Measurements from ENCODE around the gene CFAP52.

Gene CFAP52

DNA sequence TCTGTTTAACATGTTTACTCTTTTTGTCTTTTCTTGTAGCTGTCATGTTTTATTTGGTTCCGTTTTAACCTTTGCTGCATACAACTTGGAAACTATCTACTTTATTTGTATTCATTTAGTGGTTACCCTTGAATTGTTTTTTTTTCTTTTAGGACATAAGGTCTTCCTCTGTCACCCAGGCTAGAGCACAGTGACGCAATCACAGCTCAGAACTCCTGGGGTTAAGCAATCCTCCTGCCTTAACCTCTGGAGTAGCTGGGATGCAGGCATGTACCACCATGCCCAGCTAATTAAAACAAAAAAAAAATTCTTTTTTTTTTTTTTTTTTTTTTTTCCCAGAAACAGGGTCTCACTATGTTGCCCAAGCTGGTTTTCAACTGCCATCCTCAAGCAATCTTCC lies 39.0 kb downstream of the CFAP52 start:
- TF ChIP-seq TAF1 (IDR thresholded peaks at IDR 0.05; ENCODE audit: borderline replicate concordance, insufficient read depth, low read length) (no peak), POLR2AphosphoS5 (IDR thresholded peaks at IDR 0.05; ENCODE audit: low read depth, low read length) (no peak), REST (IDR thresholded peaks at IDR 0.05; ENCODE audit: insufficient read depth in 1 of 2, low read depth in 2 of 2, low read length in 2 of 2) (no peak), SIN3A (IDR thresholded peaks at IDR 0.05; ENCODE audit: borderline replicate concordance, insufficient read depth, low read length) (no peak), FOXP2 (optimal IDR thresholded peaks at IDR 0.05; ENCODE audit: borderline replicate concordance, extremely low read depth, extremely low read length, insufficient read depth) (no peak)

GRCh38 chr17:9622961-9623360 lies 46.5 kb downstream of the CFAP52 start:
- TF ChIP-seq TAF1 (IDR thresholded peaks at IDR 0.05; ENCODE audit: borderline replicate concordance, insufficient read depth, low read length) (no peak), FOXP2 (optimal IDR thresholded peaks at IDR 0.05; ENCODE audit: borderline replicate concordance, extremely low read depth, extremely low read length, insufficient read depth) (no peak), SIN3A (IDR thresholded peaks at IDR 0.05; ENCODE audit: borderline replicate concordance, insufficient read depth, low read length) (no peak), REST (IDR thresholded peaks at IDR 0.05; ENCODE audit: insufficient read depth in 1 of 2, low read depth in 2 of 2, low read length in 2 of 2) (no peak), POLR2AphosphoS5 (IDR thresholded peaks at IDR 0.05; ENCODE audit: low read depth, low read length) (no peak)

DNA sequence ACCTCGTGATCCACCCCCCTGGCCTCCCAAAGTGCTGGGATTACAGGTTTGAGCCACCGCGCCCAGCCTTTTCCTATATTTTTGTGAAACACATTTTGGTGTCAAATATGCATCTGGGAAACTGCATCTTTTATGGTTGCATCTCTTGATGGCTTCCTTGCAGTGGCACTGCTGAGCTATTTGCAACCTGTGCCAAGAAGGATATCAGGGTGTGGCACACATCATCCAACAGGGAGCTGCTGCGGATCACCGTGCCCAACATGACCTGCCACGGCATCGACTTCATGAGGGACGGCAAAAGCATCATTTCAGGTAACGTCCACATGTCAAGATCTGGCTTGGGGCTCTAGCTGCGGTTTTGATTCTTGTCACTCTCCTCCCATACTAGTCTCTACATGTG lies 52.1 kb downstream of the CFAP52 start:
- TF ChIP-seq REST (IDR thresholded peaks at IDR 0.05; ENCODE audit: insufficient read depth in 1 of 2, low read depth in 2 of 2, low read length in 2 of 2) (no peak), POLR2AphosphoS5 (IDR thresholded peaks at IDR 0.05; ENCODE audit: low read depth, low read length) (no peak), TAF1 (IDR thresholded peaks at IDR 0.05; ENCODE audit: borderline replicate concordance, insufficient read depth, low read length) (no peak), SIN3A (IDR thresholded peaks at IDR 0.05; ENCODE audit: borderline replicate concordance, insufficient read depth, low read length) (no peak), FOXP2 (optimal IDR thresholded peaks at IDR 0.05; ENCODE audit: borderline replicate concordance, extremely low read depth, extremely low read length, insufficient read depth) (no peak)

GRCh38 chr17:9632741-9633140 lies 56.3 kb downstream of the CFAP52 start:
- TF ChIP-seq FOXP2 (optimal IDR thresholded peaks at IDR 0.05; ENCODE audit: borderline replicate concordance, extremely low read depth, extremely low read length, insufficient read depth) (no peak), REST (IDR thresholded peaks at IDR 0.05; ENCODE audit: insufficient read depth in 1 of 2, low read depth in 2 of 2, low read length in 2 of 2) (no peak), POLR2AphosphoS5 (IDR thresholded peaks at IDR 0.05; ENCODE audit: low read depth, low read length) (no peak), TAF1 (IDR thresholded peaks at IDR 0.05; ENCODE audit: borderline replicate concordance, insufficient read depth, low read length) (no peak), SIN3A (IDR thresholded peaks at IDR 0.05; ENCODE audit: borderline replicate concordance, insufficient read depth, low read length) (no peak)

GRCh38 chr17:9635340-9635739 lies 58.9 kb downstream of the CFAP52 start:
- TF ChIP-seq SIN3A (IDR thresholded peaks at IDR 0.05; ENCODE audit: borderline replicate concordance, insufficient read depth, low read length) (no peak), POLR2AphosphoS5 (IDR thresholded peaks at IDR 0.05; ENCODE audit: low read depth, low read length) (no peak), REST (IDR thresholded peaks at IDR 0.05; ENCODE audit: insufficient read depth in 1 of 2, low read depth in 2 of 2, low read length in 2 of 2) (no peak), TAF1 (IDR thresholded peaks at IDR 0.05; ENCODE audit: borderline replicate concordance, insufficient read depth, low read length) (no peak)

Data from PFSK-1 (cell line).